SIG-M5 treated with dmso at 0.1 percent for 504 hours (cell line): ENCODE data around the gene SEC24B.

ENCODE experiments used
- DNase-seq: peaks from one replicate; lab custom pipeline; 2025; ENCODE audit not compliant: unreplicated experiment; lab: John Stamatoyannopoulos, UW

SEC24B gene

DNA sequence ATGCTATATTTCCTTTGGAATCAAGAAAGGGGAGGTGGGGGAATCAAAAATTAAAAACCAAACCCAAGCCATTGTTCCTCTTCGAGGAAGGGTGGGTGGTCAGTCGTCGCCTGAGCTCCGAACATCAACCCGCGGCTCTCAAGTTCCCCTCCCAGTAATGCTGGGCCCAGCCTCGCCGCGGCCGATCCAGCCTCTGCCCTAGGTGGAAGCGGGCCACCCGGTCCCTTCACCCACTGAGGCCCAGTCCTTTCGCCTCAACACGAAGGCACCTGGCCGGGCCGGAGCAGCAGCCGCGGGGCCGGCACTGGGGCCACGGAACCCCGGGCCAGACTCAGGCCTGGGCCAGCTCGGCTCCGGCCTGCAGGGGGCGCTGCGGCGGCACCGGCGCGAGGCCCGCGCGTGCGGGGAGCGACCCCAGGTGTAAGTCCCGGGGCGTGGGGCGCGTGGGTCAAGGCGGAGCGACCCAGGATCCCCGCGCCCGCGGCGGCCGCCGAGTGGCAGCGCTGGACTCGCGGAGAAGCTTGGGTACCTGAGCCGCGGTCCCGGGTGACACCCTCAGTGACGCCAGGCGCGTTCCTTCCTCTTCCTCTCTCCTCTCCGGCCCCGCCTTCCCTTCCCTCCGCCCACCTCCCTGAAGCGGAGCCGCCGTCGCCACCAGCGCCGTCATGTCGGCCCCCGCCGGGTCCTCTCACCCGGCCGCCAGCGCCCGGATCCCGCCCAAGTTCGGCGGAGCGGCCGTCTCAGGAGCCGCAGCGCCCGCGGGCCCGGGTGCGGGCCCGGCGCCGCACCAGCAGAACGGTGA, at the start of gene SEC24B:
SEC24B (plus strand) TSS at position 611 of the 802 bp plus-strand sequence; CDS start at position 666, 55 bp downstream.
- peak; percentile 80 for DNase-seq

DNA sequence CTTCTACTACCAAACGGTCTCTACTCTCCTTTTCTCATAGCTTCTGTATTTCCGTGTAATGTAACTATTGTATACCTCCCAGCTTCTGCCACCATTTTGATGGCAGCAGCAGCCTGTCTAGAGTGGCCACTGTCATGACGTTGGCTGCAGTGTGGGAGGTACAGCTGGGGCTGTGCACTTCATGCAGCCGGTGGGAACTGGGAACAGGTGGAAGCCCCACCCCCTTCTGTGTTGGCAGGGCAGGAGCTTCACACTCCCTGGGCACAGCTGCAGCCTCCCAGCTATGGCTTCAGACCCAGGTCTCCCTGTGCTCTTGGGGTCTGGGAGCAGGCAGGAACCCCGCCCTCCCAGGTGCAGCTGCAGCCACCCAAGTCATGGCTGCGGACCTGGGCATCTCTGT, 49.8 kb upstream of the SEC24B start:
- DNase-seq = no peak

GRCh38 chr4:109385260-109385659, 48.4 kb upstream of the SEC24B start:
- DNase-seq = no peak

DNA sequence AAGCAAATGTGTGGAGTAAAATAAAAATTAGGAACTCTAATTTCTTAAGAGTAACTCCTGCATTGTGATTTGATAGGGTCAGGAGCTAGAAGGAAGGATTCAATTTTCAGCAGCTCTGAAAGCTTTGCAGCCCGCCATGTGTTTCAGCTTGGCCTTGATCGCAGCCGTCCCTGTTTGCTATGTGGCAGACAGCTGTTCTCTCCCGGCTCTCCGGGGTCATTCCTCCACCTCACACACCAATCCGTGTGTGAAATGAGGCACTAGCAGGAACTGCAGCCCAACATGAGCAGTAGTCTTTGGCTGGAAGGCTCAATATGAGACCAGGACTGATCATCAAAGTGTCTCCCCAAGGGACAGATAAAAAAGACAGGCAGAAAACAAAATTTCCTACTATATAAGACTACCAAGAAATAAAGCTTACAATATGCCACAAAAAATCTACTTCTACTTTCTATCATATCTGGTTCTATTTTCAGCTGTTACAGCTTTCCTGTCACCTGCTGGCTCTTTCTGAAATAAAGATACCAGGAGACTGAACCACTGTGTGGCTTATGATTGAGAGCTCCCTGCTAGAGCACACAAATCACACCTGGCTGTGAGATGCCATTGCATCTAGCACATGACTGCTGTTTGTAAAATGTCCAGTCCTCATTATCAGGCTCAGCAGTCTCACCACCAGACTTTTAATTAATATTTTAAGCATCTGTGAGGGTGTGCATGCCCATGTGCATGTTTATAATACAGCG, 44.1 kb upstream of the SEC24B start:
- DNase-seq = no peak

DNA sequence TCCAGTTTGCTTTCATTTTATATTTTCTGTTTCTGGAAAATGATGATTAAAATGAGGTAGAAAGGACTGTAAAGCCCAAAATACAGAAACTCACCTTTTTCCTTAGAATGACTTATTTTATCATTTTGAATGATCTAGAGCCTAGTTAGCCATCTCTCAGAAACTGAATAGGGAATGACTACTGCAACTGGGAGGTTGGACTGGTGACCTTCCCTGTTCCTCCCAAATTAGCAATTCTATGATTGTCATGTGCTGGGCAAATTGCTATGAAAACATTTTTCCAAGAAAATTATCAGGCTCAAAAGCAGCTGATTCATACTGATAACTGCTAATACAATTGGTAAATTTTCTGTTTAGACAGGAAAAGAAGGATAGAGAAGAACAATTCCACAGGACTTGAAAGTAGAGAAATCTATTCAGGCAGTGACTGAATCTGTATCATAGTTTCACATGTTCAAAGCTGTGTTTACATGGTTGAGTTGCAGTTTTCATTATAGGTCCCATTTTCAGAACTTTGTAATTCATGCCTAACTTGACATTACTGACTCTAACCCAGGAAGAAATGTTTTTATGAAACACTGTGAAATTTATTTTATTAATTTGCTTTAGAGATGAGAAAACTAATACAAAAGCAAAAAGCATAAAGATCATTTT, 43.4 kb upstream of the SEC24B start:
- DNase-seq = no peak

- DNase-seq = no peak
Observed at GRCh38 chr4:109395694-109396093, 37.9 kb upstream of the SEC24B start.

DNA sequence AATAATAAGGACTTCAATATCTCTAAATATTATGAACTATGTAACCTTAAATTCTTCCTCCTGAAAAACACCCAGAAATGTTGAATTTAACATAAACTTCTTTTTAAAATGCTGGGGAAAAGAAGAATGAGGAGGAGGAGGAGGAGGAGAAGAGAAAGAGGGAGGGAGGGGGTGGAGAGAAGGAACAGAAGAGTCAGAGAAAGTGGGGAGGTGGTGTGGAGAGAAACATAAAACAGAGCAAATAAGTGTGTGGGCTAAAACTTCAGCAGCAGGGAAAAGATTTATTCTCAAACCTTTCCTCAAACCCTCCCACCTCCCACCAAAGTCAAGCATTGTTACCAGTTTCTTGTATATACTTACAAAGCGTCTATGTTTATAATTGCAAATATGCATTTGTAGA, 34.7 kb upstream of the SEC24B start:
- DNase-seq = no peak

DNA sequence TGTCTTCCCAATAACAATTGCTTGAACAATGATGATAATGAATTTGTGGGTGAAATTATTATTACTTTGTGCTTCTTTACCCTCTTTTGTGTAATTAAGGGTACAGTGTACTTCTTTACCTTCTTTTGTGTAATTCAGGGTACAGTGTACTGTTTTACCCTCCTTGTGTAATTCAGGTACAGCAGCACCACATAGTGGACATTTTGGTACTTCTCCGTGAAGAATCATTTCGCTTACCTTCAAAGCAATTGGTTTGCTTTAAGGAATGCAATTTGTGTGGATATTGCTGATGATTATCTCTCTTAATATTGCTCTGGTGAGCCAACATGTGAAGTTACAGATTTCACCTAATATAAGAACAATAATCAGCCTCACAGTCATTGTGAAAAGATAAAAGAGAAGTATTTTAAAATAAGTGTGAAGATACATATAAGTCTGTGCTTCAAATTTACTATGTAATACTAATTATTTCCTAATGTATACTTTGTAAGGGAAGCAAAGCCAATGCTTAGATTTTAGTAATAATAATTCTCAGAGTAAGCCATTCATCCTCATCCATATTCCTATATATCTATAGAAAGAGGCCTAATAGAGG, 27.2 kb upstream of the SEC24B start:
- peak; percentile 38 for DNase-seq

DNA sequence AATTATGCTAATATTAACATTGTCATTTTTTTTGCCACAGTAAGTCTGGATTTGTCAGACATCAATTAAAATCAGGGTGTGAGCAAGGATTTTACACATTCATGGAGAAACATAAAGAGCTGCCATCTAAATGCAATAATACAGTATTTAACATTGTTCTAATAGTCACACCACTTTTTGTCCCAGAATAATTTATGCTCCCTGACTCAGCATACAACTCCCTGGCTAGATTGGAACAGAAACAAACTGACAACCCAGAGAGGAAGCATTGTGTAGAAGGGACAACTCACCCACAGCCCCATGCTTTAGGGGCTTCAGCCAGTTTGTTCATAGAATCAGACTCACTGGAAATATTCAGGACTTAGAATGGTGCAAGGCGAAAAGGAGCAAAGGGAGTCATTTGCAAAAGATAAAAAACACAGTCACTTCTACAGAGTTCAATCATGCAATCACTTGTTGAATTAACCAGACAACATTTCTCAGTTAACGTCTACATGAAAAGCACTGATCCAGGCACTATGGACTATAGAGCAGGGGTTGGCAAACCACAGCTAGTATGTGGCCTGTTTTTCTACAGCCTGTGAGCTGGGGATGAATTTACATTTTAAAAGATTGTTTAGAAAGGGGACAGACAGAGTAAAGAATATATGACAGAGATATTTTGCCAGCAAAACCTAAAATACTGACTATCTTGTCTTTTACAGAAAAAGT, 26.4 kb upstream of the SEC24B start:
- DNase-seq = no peak

- no peak for DNase-seq
Observed at GRCh38 chr4:109408711-109409110, 24.9 kb upstream of the SEC24B start.

GRCh38 chr4:109410226-109410625, 23.4 kb upstream of the SEC24B start:
- DNase-seq = no peak

DNA sequence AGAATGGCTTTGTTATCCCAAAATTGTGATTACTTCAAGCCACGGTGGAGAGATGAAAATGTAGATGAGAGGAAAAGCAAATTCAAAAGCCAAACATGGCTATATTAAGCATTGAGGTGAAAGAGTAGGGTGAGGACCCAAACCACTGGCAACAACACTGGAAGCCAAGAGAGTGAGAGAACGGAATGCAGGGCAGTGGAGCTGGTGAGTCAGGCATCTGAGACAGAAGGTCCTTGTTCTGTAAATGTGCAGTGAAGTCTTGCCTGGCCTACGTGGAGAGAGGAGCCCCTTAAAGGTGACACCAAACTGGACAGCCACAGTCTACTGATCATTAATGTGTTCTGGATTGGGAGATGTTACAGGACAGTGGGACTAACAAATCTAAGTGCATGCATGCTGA, 22.8 kb upstream of the SEC24B start:
- no peak for DNase-seq

- DNase-seq = no peak
Observed at GRCh38 chr4:109411964-109412363, 21.7 kb upstream of the SEC24B start.

DNA sequence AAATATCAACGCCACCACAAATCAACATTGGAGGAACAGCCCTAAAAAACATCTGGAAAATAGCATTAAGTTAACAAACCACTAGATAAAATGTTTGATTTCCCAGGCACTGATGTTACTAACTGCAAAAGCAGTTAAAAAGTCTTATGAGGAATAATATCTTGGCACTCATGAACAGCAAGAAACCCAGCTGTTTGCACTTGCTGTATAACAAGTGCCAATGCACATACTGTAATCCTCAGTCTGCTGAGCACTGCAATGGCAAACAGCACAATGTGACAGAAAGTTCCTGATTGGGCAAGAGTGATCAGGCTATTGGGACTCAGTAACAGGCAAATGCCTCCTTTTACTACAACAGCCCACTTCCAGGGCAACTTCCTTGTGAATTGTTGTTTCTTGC, 20.8 kb upstream of the SEC24B start:
- DNase-seq = no peak

DNA sequence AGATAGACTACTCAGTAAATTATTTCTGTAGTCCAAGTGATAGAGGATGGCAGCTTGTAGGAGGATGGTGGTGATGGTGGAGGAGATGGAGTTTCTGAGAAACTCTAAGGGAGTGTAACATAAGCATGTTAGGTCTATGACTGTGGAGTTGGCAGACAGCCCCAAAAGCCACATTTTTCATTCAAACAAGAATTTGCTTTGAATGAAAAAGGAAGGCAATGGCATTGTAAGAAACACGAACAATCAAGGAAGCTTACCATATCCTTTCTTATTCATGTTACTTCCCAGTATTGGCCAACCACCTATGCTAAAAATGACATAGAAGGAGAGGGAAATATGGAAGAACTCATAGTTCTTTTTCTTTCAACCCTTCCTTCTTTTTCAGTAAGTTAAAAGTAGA, 18.7 kb upstream of the SEC24B start:
- DNase-seq = no peak

DNA sequence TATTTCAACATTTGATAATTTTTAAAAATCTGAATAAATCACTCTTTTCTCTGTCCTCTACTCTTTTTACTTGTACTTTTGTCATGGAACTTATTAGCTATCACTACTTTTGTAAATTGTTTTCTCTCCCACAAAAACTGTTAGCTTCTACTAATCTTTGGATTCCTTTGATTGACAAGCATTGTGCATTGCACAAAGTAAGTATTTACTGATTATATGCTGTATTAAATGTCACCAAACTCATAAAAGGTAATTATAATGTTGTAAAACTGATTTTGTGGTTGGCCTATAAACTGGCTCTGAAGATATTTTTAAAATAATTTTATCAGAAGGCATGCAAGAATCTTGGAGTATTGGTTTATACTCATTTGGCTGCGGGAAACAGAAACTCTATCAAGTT, 15.0 kb upstream of the SEC24B start:
- no peak for DNase-seq

DNA sequence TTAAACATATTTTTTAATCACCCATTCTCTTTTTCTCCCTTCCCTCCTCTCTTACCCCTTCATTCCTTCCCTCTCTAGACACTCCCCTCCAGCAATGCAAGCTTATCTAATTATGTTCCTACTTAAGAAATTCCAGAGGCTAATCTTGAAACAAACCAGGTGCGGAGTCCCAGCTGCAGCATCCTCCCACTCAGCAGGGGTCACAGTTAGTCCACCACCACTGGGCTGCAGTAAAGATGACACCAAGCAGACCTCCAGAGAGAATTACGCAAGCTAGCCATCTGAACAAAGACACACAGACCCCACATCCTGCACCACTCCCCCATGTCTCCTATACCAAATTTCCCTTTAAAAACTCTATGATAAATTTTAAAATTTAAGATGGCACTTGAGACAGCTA, 13.9 kb upstream of the SEC24B start:
- no peak for DNase-seq

- DNase-seq = no peak
Observed at GRCh38 chr4:109424093-109424841, 9.3 kb upstream of the SEC24B start.

DNA sequence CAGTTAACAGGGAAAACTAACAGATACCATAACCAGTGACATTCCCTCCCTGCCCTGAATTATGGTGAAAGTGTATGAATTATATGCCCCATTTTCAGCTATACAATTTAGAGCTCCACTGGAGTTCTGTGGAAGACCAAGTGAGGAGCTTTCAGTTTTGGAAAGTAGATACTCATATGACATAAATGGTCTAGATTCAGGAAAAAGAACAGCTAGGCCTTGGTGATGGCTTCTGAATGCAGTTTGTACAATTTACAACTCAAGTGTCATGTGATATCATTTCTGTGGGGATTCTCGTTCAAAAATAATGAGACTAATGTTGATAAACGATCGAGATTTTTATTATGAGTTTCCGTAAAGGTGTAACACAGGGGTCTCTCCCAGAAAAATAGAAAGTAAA, 8.2 kb upstream of the SEC24B start:
- no peak for DNase-seq

- DNase-seq = no peak
Observed at GRCh38 chr4:109429545-109429944, 4.1 kb upstream of the SEC24B start.
